ENCODE data around the gene SETSIP.

DNA sequence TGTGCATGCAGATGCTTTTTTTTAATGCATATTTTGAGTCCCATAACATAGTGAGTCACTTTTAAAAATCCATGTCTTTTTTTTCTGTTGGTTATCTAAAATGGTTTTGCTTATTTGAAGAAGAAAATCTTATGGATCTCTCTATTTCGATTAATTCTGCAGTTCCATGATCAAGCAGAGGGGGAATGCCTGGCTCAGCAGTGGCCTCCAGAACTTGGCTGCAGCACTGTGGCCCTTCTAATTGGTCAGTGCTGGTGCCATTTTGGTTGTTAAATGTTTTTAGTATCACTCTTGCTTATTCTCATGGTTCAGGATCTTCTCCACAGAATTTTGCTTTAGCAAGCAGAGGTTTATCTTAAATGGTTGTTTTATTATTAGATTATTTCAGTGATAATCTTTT, 34.2 kb downstream of the SETSIP start:
- no peak for TF ChIP-seq YY1 (IDR thresholded peaks at IDR 0.05; ENCODE audit: insufficient read depth, insufficient read length)
- no peak for TF ChIP-seq SUZ12 (IDR thresholded peaks at IDR 0.05; ENCODE audit: extremely low read depth, insufficient read depth, insufficient read length)

Measured in NT2/D1 (cell line).